K562 (cell line): Measurements from ENCODE around the gene CHSY3. TPM values are rescaled to one million over a fixed set of nuclear protein-coding genes. Genes with fewer than 3 reads are reported as not detected.

Experiments
- ATAC-seq: fragments of 200-7000 bp; cut with Tn5 transposase; 3 replicates; pipeline ENCODE4 v1.9.1; 2020; ENCODE audit warnings: moderate library complexity
- BruUV-seq: library from RNA; stranded (reverse); fragments of 400-500 nt; replicated peaks from 2 replicates; lab custom pipeline; 2021; lab: Mats Ljungman, UMichigan
- CTCF ChIA-PET: fragments of 300-600 bp; formaldehyde crosslinking; extraction: SDS; loops from one replicate; lab custom pipeline; 2021; ENCODE audit warnings: low intra/inter-chr PET ratio; lab: Yijun Ruan, JAX
- POLR2A ChIA-PET: fragments of 300-600, 350-650 bp; sonication (Branson Sonifier 250); formaldehyde crosslinking; extraction: SDS; loops from one replicate; lab custom pipeline; 2021; ENCODE audit warnings: antibody characterized with exemption, inconsistent platforms; lab: Yijun Ruan, JAX
- DNase-seq, 4 experiments: peaks; one replicate each; pipeline versions ENCODE4 v3.0.0 to v3.0.0-alpha.2; 2011 to 2018; ENCODE audit warnings: low spot score in 3 of 4, mixed read lengths in 3 of 4; ENCODE audit errors: extremely low read depth in 1 of 4
- FAIRE-seq: peaks from 2 replicates; lab custom pipeline; 2011; peaks lifted over from hg19 to GRCh38; lab: Jason Lieb, UNC
- H2AFZ ChIP-seq: 2 replicates; pipeline ENCODE4 v1.6.0; 2011; ENCODE audit warnings: low read depth, low read length, control low read depth, inconsistent platforms
- H3K27ac ChIP-seq: fragments of 200-600 bp; 3 replicates; pipeline ENCODE4 v1.8.0; 2011; ENCODE audit warnings: low read depth, mild to moderate bottlenecking, control low read depth, inconsistent platforms, low read length, moderate library complexity, mixed read lengths; ENCODE audit errors: extremely low read depth
- H3K27me3 ChIP-seq, 2 experiments: fragments of 300-600 bp in 1 of 2; 2 replicates in 1 of 2; 3 replicates in 1 of 2; pipeline versions ENCODE4 v1.6.0 to v1.8.0; 2011; ENCODE audit warnings: inconsistent platforms in 2 of 2, low read length in 2 of 2, mild to moderate bottlenecking in 1 of 2, mixed read lengths in 1 of 2, moderate library complexity in 1 of 2; ENCODE audit not compliant: control insufficient read depth in 2 of 2, insufficient read depth in 2 of 2
- H3K36me3 ChIP-seq: fragments of 300-600 bp; 3 replicates; pipeline ENCODE4 v1.8.0; 2011; ENCODE audit warnings: mild to moderate bottlenecking, low read length, inconsistent platforms; ENCODE audit not compliant: control insufficient read depth, insufficient read depth
- H3K4me1 ChIP-seq, 2 experiments: fragments of 200-600 bp in 1 of 2; replicated peaks in 1 of 2; 2 replicates in 1 of 2; 3 replicates in 1 of 2; pipeline versions ENCODE4 v1.5.1 to v1.8.0; 2011; ENCODE audit warnings: inconsistent platforms in 2 of 2, low read length in 2 of 2, mild to moderate bottlenecking in 1 of 2, mixed read lengths in 1 of 2, moderate library complexity in 1 of 2; ENCODE audit not compliant: control insufficient read depth in 2 of 2, insufficient read depth in 2 of 2
- H3K4me2 ChIP-seq: 2 replicates; pipeline ENCODE4 v1.6.1; 2011; ENCODE audit warnings: low read length, control low read depth, inconsistent platforms, mixed read lengths; ENCODE audit not compliant: insufficient read depth
- H3K4me3 ChIP-seq: fragments of 200-600 bp; sonication (generic), shearing (Covaris generic); 2 replicates; pipeline ENCODE4 v1.5.1; 2016; ENCODE audit warnings: control low read depth, inconsistent platforms
- H3K79me2 ChIP-seq: fragments of 200-600 bp; 3 replicates; pipeline ENCODE4 v1.8.0; 2011; ENCODE audit warnings: low read length, inconsistent platforms; ENCODE audit not compliant: control insufficient read depth, insufficient read depth
- H3K9ac ChIP-seq, 2 experiments: 2 replicates each; pipeline versions ENCODE4 v1.6.0 to v1.6.1; 2011; ENCODE audit warnings: low read depth in 2 of 2, low read length in 2 of 2, control low read depth in 1 of 2, inconsistent platforms in 1 of 2, mild to moderate bottlenecking in 1 of 2, mixed read lengths in 1 of 2; ENCODE audit not compliant: insufficient read depth in 1 of 2
- H3K9me1 ChIP-seq: one replicate; pipeline ENCODE4 v1.6.0; 2011; ENCODE audit warnings: inconsistent platforms, mild to moderate bottlenecking, low read length, moderate library complexity; ENCODE audit not compliant: control insufficient read depth, insufficient read depth
- H3K9me3 ChIP-seq: replicated peaks from 2 replicates; pipeline ENCODE4 v1.5.1; 2011; ENCODE audit warnings: low read depth, low read length, inconsistent platforms; ENCODE audit not compliant: control insufficient read depth, insufficient read depth
- H4K20me1 ChIP-seq: replicated peaks from 2 replicates; pipeline ENCODE4 v1.6.1; 2011; ENCODE audit warnings: low read length, inconsistent platforms, mixed read lengths; ENCODE audit not compliant: control insufficient read depth, insufficient read depth
- ARID1B ChIP-seq: fragments of 450-650 bp; IDR thresholded peaks from 2 replicates; pipeline ENCODE4 v1.6.1; 2016; ENCODE audit warnings: antibody characterized with exemption, mild to moderate bottlenecking, inconsistent platforms
- CBFB ChIP-seq: sonication (generic); formaldehyde crosslinking; IDR thresholded peaks from 2 replicates; pipeline ENCODE4 v1.4.0; 2020; ENCODE audit warnings: mild to moderate bottlenecking, missing genetic modification reagents
- CHD4 ChIP-seq: fragments of 200-600 bp; sonication (generic); IDR thresholded peaks from 3 replicates; pipeline ENCODE4 v1.6.1; 2012; ENCODE audit warnings: low read depth, mild to moderate bottlenecking, mixed read lengths, low read length, inconsistent platforms; ENCODE audit not compliant: insufficient read depth, insufficient replicate concordance, poor library complexity, severe bottlenecking
- CTCF ChIP-seq, 3 experiments: IDR thresholded peaks in 2 of 3; conservative IDR thresholded peaks in 1 of 3; 2 replicates each; pipeline ENCODE4 v1.5.1; 2011 to 2012; ENCODE audit warnings: low read length in 3 of 3, mild to moderate bottlenecking in 3 of 3, control low read depth in 2 of 3, improper control_type of control experiment in 1 of 3, inconsistent platforms in 1 of 3, low read depth in 1 of 3, mixed read lengths in 1 of 3, moderate library complexity in 1 of 3; ENCODE audit not compliant: insufficient read depth in 2 of 3
- ETS2 ChIP-seq: IDR thresholded peaks from 2 replicates; pipeline ENCODE4 v1.6.1; 2016; ENCODE audit warnings: borderline replicate concordance, missing genetic modification characterization, mild to moderate bottlenecking, moderate library complexity, missing compliant biosample characterization; ENCODE audit not compliant: poor library complexity, severe bottlenecking
- ID3 ChIP-seq, 2 experiments: fragments of 250-450 bp in 1 of 2; fragments of 450-650 bp in 1 of 2; sonication (Bioruptor Pico) in 1 of 2; IDR thresholded peaks; 2 replicates each; pipeline versions ENCODE4 v1.6.1 to v1.8.0; 2016 to 2021; ENCODE audit warnings: mild to moderate bottlenecking in 2 of 2, moderate library complexity in 2 of 2, missing compliant biosample characterization in 1 of 2, missing genetic modification characterization in 1 of 2
- KLF13 ChIP-seq: fragments of 450-650 bp; IDR thresholded peaks from 2 replicates; pipeline ENCODE4 v1.6.1; 2016; ENCODE audit warnings: missing genetic modification characterization, low read depth, mild to moderate bottlenecking, missing compliant biosample characterization, moderate library complexity, borderline replicate concordance
- MYBL2 ChIP-seq, 2 experiments: fragments of 450-650 bp in 1 of 2; sonication (generic) in 1 of 2; formaldehyde crosslinking in 1 of 2; IDR thresholded peaks; 2 replicates each; pipeline versions ENCODE4 v1.6.1 to v1.8.1; 2017 to 2022; ENCODE audit warnings: borderline replicate concordance in 1 of 2, inconsistent platforms in 1 of 2, low read depth in 1 of 2, mild to moderate bottlenecking in 1 of 2, missing genetic modification reagents in 1 of 2, moderate library complexity in 1 of 2
- NR2F6 ChIP-seq: fragments of 450-650 bp; formaldehyde crosslinking; IDR thresholded peaks from 2 replicates; pipeline ENCODE4 v1.4.0; 2020; ENCODE audit warnings: mild to moderate bottlenecking
- RAD21 ChIP-seq, 2 experiments: fragments of 250-450 bp in 1 of 2; fragments of 450-650 bp in 1 of 2; sonication (Bioruptor Pico) in 1 of 2; formaldehyde crosslinking in 1 of 2; IDR thresholded peaks in 1 of 2; conservative IDR thresholded peaks in 1 of 2; 2 replicates each; pipeline versions ENCODE4 v1.4.0 to v1.8.0; 2020 to 2022; ENCODE audit warnings: mild to moderate bottlenecking in 2 of 2, moderate library complexity in 1 of 2
- STAG1 ChIP-seq: sonication (generic); formaldehyde crosslinking; IDR thresholded peaks from 2 replicates; pipeline ENCODE4 v1.5.0; 2020; ENCODE audit warnings: missing genetic modification reagents, borderline replicate concordance
- VEZF1 ChIP-seq: fragments of 200-800 bp; sonication (Bioruptor generic); IDR thresholded peaks from 2 replicates; pipeline ENCODE4 v1.6.1; 2017; ENCODE audit warnings: missing genetic modification characterization, missing compliant biosample characterization
- ZNF134 ChIP-seq: fragments of 250-450 bp; sonication (Bioruptor Pico); conservative IDR thresholded peaks from 2 replicates; pipeline ENCODE4 v1.4.0; 2020
- ZNF511 ChIP-seq: sonication (generic); formaldehyde crosslinking; IDR thresholded peaks from 2 replicates; pipeline ENCODE4 v1.8.0; 2022; ENCODE audit warnings: mild to moderate bottlenecking, missing genetic modification reagents
- ZNF764 ChIP-seq: fragments of 250-450 bp; sonication (Bioruptor Pico); IDR thresholded peaks from 2 replicates; pipeline ENCODE4 v1.4.0; 2020; ENCODE audit warnings: low read depth, mild to moderate bottlenecking, moderate library complexity
- WGBS: fragments of 100-300 bp; shearing (Covaris generic); methylation state at CpG from one replicate; pipeline ENCODE4 v1.1.6; 2016; ENCODE audit warnings: low coverage, mixed read lengths; ENCODE audit not compliant: insufficient coverage; ENCODE audit errors: missing lambda C conversion rate; 5-methylcytosine and 5-hydroxymethylcytosine counted together
- in situ Hi-C: fragments of 300-500 bp; cut with MboI; formaldehyde crosslinking; loops from 4 replicates; pipeline ENCODE4 v1.15.0; 2018; ENCODE audit warnings: inconsistent platforms, mixed read lengths
- intact Hi-C: fragments of 100-400 bp; cut with micrococcal nuclease; formaldehyde crosslinking; loops from 2 replicates; pipeline ENCODE4 v1.14.2; 2022
- polyA plus RNA-seq, 8 experiments: library from polyadenylated mRNA; depleted of rRNA in 4 of 8; stranded (reverse) in 5 of 8; unstranded in 3 of 8; fragments of >200 nt; fragmentation: Nextera tagmentation in 2 of 8; fragmentation: Illumina TruSeq in 1 of 8; extraction: Ambion mirVana in 2 of 8; extraction: Trizol in 1 of 8; gene quantifications; 2 replicates each; pipeline versions ENCODE4 v1.2.1 to v1.2.3, GENCODE V29; 2011 to 2014; ENCODE audit warnings: inconsistent platforms in 1 of 8, missing spikeins in 1 of 8
- total RNA-seq, 7 experiments: library from RNA; depleted of rRNA in 6 of 7; stranded (reverse); fragments of >200 nt in 6 of 7; fragmentation: Illumina TruSeq in 2 of 7; extraction: Trizol in 2 of 7; gene quantifications; 2 replicates each; pipeline versions ENCODE4 v1.2.1 to v1.2.3, GENCODE V29; 2011 to 2021; ENCODE audit warnings: low replicate concordance in 1 of 7

Gene CHSY3
- total and polyA plus RNA-seq, 9 of the 15 experiments (the other 6 are each of a cell fraction or from before 2014, with no cell fraction given), result 0.04 TPM; not detected in 8

- 2% methylated on average over 3 of the region's 3 CpGs for WGBS
- CTCF ChIA-PET, result no interaction called here
- intact Hi-C loops, result no loop called here
Measured at GRCh38 chr5:130141659-130142320, 237.5 kb downstream of the CHSY3 start.

More at GRCh38 chr5:130141659-130142320, 237.5 kb downstream of the CHSY3 start:
- in situ Hi-C loops, result no loop called here
- Histone ChIP-seq H3K9ac (no peak overlapping the region), H3K4me3 (no peak overlapping the region), H3K4me1 (no peaks in the 10 kb centered on the region), H2AFZ (no peak overlapping the region), H3K9me1 (no peaks in the 10 kb centered on the region), H3K4me2 (no peak overlapping the region), H3K27ac (no peak overlapping the region), H4K20me1 (no peaks in the 10 kb centered on the region), H3K79me2 (no peaks in the 10 kb centered on the region), H3K9me3 (peaks cover 5% of the 10 kb centered on the region; the same call in 1 of the 2 replicates), H3K27me3 (no peaks in the 10 kb centered on the region), H3K36me3 (no peaks in the 10 kb centered on the region)
- POLR2A ChIA-PET, result interaction anchor here (0.5 kb wide), 1 partner anchor 959 kb away, joined by 3 read pairs; no protein-coding TSS in a partner anchor
- no TSS peak for BruUV-seq
- FAIRE-seq (no peak), ATAC-seq (no peak), DNase-seq (peak in 3 of 4 experiments; percentile 2 to 8 (median 4))
- TF ChIP-seq NR2F6 (CRISPR knock-in tag) (no peak), MYBL2 (IDR thresholded peaks at IDR 0.05; ENCODE audit: low read depth) (no peak), MYBL2 (CRISPR knock-in tag; IDR thresholded peaks at IDR 0.05; ENCODE audit: borderline replicate concordance) (no peak), ZNF134 (CRISPR knock-in tag) (no peak), ETS2 (tag) (no peak), VEZF1 (CRISPR knock-in tag) (no peak), CBFB (CRISPR knock-in tag) (no peak), KLF13 (tag) (no peak), ARID1B (no peak), ZNF764 (CRISPR knock-in tag) (no peak), RAD21 (CRISPR knock-in tag; conservative IDR thresholded peaks at IDR 0.05 in 1 of 2, IDR thresholded peaks at IDR 0.05 in 1 of 2) (peak in 1 of 2 experiments; percentile 26; a peak in 2 of 4 replicates), CTCF (IDR thresholded peaks at IDR 0.05 in 2 of 3, conservative IDR thresholded peaks at IDR 0.05 in 1 of 3; ENCODE audit: insufficient read depth in 2 of 3, low read depth in 1 of 3, low read length in 3 of 3) (peak in 1 of 3 experiments; percentile 9; a peak in 1 of 6 replicates), ID3 (CRISPR knock-in tag; IDR thresholded peaks at IDR 0.05) (no peak), ID3 (tag; IDR thresholded peaks at IDR 0.05) (no peak), ZNF511 (CRISPR knock-in tag) (no peak), CHD4 (no peak), STAG1 (CRISPR knock-in tag) (no peak)
